HG02759 (cell line): Measurements from ENCODE around the gene DIAPH2.
"Not testable (repeated sequence)": the region's sequence is repeated elsewhere in the genome, so short reads cannot be mapped to it uniquely, and the experiment has no call there.

ENCODE experiments used
- ATAC-seq: cut with Tn5 transposase; IDR thresholded peaks from one replicate; pipeline ENCODE4 v1.9.1; 2021; ENCODE audit warnings: mild to moderate bottlenecking, moderate library complexity; ENCODE audit not compliant: unreplicated experiment

The DIAPH2 gene

DNA sequence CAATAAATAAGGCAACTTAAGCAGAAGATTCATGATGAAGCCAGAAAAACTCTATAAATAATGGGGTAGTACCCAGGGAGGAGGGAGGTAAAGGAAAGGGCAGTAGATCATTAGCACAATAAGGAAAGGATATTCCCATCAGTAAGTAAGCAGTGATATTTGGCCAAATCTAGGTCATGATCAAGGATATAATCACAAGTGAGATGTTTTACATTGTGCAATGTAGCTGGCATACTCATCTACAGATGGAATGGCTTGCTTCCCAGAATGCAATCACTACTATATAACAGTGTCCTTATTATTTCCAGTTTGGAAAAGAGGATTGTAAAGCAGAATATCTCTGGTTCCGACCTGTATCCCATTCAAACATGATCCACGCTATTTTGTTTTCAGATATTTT is 682.5 kb downstream of the DIAPH2 start:
- ATAC-seq = no peak

DNA sequence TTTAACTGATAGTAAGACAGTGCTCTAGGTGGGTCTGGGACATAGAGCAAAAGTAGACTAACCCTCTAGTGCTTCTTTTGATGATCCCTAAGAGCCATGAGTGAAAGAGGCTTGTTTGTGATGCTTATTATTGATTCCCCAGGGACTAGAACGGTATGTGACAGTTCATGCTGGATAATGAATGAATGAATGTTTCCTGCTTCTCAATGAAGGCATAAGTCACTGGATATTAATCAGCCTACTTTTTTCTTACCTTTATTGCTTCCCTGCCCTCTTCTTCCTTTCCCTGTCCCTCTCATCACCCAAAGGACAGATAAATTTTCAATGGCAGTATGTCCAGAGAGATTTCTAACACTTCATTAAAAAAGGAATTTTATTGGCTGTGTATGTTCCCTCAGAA is 685.3 kb downstream of the DIAPH2 start:
- no peak for ATAC-seq

DNA sequence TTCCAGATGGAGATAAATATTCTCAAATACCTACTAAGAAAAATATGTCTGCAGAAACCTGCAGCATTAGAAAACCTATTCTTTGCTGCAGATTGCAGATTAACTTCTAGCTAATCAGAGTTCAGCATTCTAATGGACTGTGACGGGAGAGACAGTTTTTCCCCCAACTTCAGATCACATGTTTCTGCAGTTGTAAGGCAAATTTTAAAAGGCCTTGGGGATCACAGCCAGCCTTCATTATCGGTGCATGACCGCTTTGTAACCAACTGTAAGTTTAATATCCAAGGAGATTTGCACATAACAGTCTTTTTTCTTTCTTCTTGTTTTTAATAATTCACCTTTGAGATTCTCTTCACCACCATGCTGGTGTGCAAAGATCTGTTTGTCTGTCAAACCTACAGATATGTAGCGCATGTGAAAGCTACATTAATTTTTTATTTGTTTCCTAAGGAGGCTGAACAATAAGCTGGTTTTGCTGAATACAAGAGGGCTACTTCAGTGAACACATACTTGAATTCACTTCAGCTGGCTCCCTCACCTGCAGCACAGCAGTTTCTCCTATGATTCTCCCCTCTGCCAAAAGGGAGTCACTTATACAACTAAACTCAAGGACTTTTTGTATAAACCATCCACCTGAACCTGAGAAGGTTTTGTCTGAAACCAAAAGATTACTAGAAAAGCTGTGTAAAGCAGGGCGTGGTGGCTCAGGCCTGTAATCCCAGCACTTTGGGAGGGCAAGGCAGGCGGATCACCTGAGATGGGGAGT is 687.5 kb downstream of the DIAPH2 start:
- ATAC-seq = no peak

DNA sequence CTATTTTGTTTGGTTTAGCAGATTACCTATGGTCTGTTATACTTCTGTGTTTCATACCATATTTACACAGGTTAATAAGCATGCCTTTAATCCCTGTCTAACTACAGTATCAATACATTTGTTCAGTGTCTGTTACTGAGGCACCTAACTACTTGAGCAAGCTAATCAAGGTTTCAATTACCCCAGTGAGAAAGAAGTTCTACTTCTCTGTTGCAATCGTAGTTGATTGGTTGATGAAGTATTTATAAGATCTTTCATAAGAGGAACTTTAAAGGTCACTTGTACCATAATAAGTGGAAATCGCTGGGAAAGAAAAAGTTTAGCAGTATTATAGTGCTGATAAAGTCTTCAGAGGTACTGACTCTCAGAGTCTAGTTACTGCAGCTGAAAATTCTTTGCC is 689.6 kb downstream of the DIAPH2 start:
- ATAC-seq = no peak

DNA sequence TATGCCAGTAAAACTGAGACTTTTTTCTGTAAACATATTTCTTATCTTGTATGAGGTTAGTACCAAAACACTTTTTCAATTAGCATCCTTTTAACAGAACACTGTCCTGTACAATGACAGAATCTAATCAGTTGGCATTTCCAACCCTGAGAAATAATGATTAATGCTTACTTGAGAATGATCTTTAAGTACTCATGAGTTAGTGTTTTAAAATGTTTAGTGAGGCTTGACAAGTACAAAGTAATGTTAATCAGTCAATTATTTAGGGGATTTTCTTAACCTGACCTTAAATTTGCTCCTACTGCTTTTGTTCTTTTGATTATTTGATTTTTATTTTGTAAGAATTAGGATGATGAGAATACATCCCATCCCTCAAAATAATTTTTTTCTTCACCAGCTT is 695.6 kb downstream of the DIAPH2 start:
- ATAC-seq = no peak

DNA sequence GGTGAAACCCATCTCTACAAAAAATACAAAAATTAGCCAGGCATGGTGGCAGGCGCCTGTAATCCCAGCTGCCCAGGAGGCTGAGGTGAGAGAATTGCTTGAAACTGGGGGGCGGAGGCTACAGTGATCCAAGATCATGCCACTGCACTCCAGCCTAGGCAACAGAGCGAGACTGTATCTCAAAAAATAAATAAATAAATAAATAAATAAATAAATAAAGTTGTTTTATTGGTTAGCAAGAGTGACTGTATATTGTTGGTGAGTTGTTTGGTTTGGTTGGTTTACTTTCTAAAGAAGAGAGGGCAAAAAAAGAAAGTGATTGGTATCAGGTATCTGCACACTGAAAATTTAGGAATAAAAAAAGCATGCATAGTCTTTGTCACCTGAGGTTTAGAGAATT is 700.0 kb downstream of the DIAPH2 start:
- ATAC-seq = no peak

DNA sequence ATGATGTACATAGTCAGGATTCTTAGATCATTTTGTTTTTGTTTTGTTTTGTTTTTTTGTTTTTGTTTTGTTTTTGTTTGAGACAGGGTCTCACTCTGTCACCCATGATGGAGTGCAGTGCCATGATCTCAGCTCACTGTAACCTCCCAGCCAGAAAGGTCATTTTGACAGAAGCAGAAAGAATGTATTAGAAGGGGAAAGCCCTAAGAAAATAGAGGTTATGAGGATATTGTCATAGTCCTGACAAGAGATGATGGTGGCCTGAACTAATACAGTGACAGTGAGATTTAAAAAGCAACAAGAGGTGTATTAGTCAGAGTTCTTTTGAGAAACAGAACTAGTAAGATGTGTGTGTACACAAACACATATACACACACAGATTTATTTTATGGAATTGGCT is 702.4 kb downstream of the DIAPH2 start:
- no peak for ATAC-seq

DNA sequence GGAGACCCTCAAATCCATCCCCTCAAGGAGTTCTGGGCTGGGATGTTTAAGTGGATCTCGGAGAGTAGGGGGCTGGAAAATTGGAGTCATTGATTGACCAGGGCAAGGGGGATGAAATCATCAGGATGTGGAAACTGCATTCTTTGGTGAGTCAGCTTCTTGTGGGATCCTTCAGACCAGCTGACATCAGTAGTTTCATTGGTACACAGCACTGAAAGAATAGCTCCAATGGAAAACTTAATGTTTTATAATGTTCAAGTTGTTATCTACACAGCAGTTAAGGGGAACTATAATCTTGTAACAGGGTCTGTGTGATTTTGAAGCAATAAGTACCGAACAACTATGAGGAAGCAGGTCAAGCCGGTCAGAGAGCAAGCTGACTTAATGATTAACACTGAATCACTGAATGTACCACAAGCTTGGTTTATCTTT is 705.1 kb downstream of the DIAPH2 start:
- ATAC-seq = no peak

DNA sequence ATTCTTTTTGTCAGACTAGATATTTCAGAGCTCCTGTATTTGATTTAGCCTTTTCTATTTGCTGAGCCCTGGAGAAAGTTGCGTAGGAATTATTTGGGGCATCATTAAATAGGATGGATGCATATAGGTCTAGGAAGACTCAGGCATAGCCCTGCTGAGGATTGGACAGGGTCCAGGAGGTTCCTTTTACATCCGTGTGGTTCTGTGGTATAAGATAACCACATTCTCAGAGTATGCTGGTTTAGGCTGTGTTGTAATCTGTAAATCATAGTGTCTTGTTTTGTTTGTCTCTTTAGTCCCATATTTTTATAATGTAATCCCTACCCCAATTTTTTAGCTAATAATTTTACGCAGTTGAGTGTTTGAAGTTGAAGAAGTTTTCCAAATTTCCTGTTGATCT is 712.7 kb downstream of the DIAPH2 start:
- no peak for ATAC-seq

DNA sequence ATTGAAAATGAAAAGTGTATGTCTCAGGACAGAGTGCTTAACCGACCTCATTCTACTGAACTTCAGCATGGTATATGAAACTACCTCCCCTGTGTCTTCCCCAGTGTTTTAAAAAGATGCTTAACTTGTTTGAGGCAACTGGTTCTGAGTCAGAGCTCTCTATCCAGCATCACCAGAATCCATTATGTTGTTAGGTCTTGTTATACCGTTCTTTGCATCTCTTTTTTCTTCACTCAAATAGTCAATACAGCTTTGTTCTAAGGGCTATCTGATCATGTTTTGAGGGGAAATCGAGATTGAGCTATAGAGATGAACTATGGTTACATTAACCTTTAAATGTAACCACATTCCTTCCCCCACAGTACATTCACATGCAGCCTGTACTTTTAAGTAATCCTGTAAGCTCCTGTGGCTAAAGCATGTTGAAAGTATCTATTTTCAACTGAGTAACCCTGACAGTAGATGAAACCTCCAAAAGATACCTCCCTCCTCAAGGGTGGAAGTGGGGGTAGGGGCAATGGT is 713.4 kb downstream of the DIAPH2 start:
- peak; percentile 57 for ATAC-seq

DNA sequence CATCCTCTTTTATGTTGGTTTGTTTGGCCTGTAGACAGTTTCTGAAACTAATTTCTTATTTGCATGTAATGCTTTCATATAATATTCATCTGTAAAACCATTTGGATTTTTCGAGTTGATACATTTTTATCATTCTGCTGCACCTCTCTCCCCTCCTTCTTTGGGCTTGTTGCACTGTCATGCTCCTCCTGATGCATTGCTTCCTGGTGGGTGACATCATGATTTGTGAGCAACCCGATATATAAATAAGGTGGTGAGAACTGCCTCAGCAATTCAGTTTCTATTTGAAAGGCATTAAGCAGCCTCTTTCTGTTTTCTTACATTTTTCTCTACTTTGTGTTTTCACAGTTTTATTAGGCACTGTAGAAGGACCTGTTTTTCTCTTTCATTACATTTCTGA is 714.8 kb downstream of the DIAPH2 start:
- ATAC-seq = no peak

DNA sequence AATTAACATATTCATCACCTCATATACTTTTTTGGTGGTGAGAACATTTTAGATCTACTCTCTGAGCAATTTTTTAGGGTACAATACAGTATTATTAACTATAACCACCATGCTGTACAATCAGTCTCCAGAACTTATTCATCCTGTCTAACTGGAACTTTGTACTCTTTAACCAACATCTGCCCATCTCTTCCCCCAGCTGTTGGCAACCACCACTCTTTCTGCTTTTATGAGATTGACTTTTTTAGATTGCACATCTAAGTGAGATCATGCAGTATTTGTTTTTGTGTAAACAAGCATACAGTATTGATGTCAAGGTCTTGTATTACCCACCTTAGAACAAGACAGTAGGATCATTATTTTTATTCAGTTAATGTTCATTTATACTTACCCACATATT is 715.9 kb downstream of the DIAPH2 start:
- no peak for ATAC-seq

DNA sequence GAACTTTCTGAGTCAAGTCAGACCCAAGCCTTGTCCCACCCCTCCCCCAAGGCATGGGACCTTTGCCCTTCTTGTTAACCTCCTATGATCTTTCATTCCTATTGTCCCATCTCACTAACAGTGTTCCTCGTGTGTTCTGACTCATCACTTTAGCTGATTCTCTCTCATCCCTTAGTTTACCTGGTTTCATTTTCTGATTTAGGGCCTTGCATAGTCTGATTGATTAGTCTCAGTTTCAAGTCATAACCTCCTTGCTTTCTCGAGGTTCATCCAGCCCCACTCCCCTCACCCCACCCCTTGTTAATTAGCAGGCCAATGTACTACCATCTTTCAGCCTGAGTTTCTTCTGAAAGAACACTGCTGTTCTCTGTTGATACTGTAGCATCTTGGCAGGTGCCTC is 716.5 kb downstream of the DIAPH2 start:
- ATAC-seq = peak; percentile 60

DNA sequence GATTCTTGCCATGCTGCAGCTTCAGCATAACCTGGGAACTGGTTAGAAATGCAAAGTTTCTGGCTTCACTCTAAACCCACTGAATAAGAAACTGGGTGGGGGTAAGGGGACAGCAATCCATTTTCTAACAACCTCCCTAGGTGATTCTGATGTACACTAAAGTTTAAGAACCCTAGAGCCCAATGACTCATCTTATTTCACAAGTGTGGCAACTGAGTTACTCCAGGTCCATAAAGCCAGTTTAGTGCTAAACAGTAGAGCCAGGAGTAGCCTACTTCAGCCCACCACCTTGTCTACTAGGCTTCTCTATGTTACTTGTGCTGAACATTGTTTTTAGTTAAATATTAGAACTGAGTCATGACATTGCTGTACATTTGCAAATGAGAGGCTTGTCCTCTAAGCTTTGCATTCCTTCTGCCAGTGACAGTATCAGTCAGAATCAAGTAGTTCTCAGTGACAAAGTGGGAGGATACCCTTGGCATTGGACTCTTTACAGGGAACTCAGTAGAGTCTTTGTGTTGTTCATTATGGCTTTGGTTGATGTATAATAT is 717.0 kb downstream of the DIAPH2 start:
- peak; percentile 0 for ATAC-seq

DNA sequence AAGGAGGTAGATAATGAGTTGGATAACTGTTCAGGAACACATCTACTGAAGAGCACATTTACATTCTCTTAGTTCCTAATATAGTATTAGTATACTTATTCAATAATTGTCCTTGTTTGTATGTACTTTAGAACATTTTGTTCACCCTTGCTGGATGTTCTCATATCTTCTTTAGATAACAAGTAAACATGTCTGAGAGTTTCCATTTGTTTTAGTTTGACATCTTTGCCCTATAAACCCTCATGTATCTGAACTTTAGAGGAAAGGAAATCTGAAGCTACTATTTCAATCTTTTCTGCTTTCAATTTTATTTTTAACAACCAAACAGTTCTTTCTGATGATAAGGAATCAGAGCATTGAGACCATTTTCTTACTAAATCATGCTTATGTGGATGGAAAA is 717.7 kb downstream of the DIAPH2 start:
- no peak for ATAC-seq

DNA sequence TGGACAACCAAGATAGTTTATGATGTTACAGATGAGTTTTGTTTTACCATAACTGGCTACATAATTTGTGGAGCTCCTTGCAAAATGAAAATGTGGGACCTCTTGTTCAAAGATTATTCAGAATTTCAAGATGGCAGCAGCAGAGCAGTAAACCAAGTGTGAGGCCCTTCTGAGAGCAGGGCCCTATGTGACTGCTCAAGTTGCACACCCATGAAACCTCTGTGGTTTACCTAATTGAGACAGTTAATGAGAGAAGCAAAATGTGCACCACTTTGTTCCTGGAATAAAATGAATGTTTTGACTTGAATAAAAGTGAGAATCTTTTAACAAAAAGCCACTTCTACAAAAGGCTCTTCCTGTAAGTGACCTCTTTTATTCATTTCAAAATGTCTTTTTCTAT is 718.3 kb downstream of the DIAPH2 start:
- no peak for ATAC-seq

DNA sequence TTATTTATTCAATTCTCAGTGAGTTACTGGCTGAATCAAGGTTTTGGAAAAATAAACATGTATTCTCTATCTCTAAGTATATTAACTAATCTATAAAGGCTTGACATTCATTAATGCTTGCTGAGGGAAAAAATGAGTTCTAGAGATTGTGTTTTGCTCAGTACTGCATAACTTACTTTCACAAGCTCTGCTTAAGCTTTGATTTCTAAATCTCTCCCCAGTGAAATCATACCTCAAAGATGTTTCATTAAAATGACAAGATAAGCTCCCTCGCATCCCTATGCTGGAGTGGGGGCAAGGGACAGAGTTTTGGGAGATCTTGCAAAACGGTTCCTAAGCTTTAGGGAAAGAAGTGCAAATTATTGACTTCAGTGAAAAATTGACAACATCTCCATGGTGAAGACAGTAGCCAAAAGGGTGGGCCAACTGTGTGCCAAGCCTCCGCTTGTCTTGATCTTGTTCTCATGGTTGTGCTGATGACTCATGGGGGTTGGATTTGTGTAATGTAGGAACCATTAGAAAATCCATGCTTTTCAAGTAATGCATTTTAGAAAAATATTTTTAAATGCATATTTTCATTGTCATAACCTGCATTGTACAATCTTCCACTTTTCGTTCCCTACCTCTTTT is 720.5 kb downstream of the DIAPH2 start:
- no peak for ATAC-seq

DNA sequence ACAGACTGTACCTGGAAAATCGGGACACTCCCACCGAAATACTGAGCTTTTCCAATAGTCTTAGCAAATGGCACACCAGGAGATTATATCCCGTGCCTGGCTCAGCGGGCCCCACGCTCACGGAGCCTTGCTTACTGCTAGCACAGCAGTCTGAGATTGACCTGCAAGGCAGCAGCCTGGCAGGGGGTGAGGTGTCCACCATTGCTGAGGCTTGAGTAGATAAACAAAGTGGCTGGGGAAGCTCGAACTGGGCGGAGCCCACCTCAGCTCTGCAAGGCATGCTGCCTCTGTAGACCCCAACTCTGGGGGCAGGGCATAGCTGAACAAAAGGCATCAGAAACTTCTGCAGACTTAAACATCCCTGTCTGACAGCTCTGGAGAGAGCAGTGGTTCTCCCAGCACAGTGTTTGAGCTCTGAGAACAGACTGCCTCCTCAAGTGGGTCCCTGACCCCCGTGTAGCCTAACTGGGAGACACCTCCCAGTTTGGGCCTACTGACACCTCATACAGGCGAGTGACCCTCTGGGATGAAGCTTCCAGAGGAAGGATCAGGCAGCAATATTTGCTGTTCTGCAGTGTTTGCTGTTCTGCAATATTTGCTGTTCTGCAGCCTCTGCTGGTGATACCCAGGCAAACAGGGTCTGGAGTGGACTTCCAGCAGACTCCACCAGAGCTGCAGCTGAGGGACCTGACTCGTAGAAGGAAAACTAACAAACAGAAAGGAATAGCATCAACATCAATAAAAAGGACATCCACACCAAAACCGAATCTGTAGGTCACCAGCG is 725.2 kb downstream of the DIAPH2 start:
- not testable (repeated sequence) for ATAC-seq

DNA sequence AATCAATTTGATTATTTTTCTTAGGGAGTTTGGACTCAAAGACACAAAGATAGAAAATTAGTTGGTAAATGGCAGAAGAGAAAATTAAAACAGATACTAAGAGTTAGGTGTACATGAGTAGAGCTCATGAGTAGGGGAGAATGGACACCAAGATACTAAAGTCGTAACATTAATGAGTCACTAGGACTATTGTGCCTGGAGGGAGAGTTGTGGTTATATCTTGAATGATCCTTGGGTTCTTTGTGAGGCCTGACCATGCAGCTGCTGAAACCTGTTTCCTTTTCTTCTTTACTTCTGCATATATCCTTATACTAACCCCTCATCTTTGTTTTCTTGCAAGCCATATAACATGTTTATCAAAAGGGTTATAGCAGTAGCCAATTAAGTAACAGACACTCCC is 731.8 kb downstream of the DIAPH2 start:
- no peak for ATAC-seq

DNA sequence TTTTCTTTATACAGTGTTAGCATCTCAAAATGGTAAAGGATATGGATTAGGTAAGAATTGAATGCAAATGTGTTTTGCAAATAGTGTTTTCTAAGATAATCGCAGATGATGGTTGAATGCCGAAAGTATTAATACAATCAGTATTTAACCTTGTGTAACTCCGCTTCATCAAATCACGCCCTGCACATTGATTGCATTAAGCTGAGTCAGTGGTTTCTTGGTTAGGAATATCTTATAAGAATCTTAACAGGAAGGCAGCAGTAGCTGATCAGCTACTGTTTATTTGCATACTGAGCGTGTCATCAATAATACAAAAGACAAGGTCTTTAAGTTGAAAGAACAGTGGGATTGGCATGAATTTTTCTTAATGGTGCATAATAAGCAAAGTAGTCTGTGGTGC is 744.5 kb downstream of the DIAPH2 start:
- no peak for ATAC-seq

DNA sequence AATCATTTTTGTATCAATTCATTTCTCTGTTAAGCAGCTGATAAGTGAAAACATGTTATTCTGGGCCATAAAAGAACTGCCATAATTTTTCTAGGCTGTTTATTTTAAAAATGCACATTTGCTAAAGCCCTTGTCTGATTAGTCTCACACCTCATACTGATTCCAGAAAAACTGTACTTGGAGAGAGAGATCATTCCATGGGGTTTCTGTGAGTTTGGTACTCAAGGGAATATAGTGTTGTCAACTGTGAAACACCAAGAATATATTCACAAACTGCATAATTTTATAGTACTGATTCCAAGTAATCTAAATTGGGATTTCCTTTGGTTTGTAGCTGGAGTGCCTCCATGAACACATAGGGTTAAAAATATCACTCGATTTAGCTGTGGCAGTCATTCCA is 746.6 kb downstream of the DIAPH2 start:
- ATAC-seq = no peak
